Ascending aorta (tissue), 2 donors: Measurements from ENCODE around the gene MARCHF3. TPM values are rescaled to one million over a fixed set of nuclear protein-coding genes. Genes with fewer than 3 reads are reported as not detected.
"Not testable (repeated sequence)": the region's sequence is repeated elsewhere in the genome, so short reads cannot be mapped to it uniquely, and the experiment has no call there.

ENCODE experiments used
- DNase-seq, 2 donors: peaks; one replicate each; pipeline ENCODE4 v3.0.0-alpha.2; 2019; ENCODE audit warnings: low spot score in 2 of 2
- H3K27ac ChIP-seq, 2 donors: fragments of 200-600 bp; sonication (generic); one replicate each; pipeline ENCODE4 v1.5.1; 2016 to 2017; ENCODE audit warnings: mild to moderate bottlenecking in 1 of 2
- H3K27me3 ChIP-seq: fragments of 200-600 bp; sonication (generic); one replicate; pipeline ENCODE4 v1.5.1; 2017
- H3K36me3 ChIP-seq, 2 donors: fragments of 200-600 bp; sonication (generic); one replicate each; pipeline ENCODE4 v1.5.1; 2016
- H3K4me1 ChIP-seq, 2 donors: fragments of 200-600 bp; sonication (generic); one replicate each; pipeline ENCODE4 v1.5.1; 2016 to 2017; ENCODE audit warnings: mild to moderate bottlenecking in 1 of 2
- H3K4me3 ChIP-seq, 2 donors: fragments of 200-600 bp; sonication (generic); one replicate each; pipeline ENCODE4 v1.5.1; 2016 to 2017; ENCODE audit warnings: mild to moderate bottlenecking in 1 of 2
- H3K9me3 ChIP-seq, 2 donors: fragments of 200-600 bp; sonication (generic); one replicate each; pipeline ENCODE4 v1.5.1; 2016
- intact Hi-C: fragments of 100-400 bp; cut with DNase I; formaldehyde crosslinking; loops from one replicate; pipeline ENCODE4 v1.15.1; 2023
- total RNA-seq: library from RNA; depleted of rRNA; stranded (reverse); fragments of >200 nt; gene quantifications from one replicate; pipeline ENCODE4 v1.1.0, GENCODE V29; 2016
- TF ChIP-seq, protein P1 (sequence below), 3 experiments: fragments of 200-600 bp in 2 of 3; fragments of 450-650 bp in 1 of 3; sonication (generic) in 2 of 3; IDR thresholded peaks; one replicate each; pipeline ENCODE4 v1.5.1; 2016 to 2019; ENCODE audit warnings: antibody characterized with exemption in 3 of 3, mild to moderate bottlenecking in 1 of 3, moderate library complexity in 1 of 3

Gene MARCHF3
- total RNA-seq, 1 donor from 2014 or later: 22.6 TPM

DNA sequence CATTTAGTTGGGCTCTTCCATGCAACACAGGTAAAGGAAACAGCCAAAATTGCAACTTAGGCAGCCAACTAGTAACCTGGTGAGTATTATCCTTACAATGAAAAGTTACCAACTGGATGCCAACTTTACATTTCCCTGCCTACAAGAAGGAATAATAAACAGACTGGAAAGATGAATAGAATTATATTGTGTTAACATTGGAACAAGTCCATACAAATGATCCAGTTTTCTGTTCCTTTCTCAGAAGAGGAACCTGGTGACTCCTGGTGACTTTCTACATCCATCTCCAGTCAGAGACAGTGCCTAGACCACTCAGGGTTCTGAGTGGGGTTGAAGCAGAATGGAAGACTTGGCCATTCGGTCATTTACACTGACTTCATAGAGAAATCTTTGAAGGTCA lies 20.6 kb downstream of the MARCHF3 start:
- intact Hi-C loops: no loop called here
- no peak for DNase-seq
- H3K27me3 ChIP-seq: no peaks in the 10 kb centered on the region
- H3K36me3 ChIP-seq: no peaks in the 10 kb centered on the region
- H3K4me1 ChIP-seq: no peaks in the 10 kb centered on the region
- TF ChIP-seq, protein P1, sequence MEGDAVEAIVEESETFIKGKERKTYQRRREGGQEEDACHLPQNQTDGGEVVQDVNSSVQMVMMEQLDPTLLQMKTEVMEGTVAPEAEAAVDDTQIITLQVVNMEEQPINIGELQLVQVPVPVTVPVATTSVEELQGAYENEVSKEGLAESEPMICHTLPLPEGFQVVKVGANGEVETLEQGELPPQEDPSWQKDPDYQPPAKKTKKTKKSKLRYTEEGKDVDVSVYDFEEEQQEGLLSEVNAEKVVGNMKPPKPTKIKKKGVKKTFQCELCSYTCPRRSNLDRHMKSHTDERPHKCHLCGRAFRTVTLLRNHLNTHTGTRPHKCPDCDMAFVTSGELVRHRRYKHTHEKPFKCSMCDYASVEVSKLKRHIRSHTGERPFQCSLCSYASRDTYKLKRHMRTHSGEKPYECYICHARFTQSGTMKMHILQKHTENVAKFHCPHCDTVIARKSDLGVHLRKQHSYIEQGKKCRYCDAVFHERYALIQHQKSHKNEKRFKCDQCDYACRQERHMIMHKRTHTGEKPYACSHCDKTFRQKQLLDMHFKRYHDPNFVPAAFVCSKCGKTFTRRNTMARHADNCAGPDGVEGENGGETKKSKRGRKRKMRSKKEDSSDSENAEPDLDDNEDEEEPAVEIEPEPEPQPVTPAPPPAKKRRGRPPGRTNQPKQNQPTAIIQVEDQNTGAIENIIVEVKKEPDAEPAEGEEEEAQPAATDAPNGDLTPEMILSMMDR (IDR thresholded peaks at IDR 0.05): no peak
- H3K4me3 ChIP-seq: no peak overlapping the region
- H3K27ac ChIP-seq: no peak overlapping the region
- H3K9me3 ChIP-seq: no peaks in the 10 kb centered on the region

DNA sequence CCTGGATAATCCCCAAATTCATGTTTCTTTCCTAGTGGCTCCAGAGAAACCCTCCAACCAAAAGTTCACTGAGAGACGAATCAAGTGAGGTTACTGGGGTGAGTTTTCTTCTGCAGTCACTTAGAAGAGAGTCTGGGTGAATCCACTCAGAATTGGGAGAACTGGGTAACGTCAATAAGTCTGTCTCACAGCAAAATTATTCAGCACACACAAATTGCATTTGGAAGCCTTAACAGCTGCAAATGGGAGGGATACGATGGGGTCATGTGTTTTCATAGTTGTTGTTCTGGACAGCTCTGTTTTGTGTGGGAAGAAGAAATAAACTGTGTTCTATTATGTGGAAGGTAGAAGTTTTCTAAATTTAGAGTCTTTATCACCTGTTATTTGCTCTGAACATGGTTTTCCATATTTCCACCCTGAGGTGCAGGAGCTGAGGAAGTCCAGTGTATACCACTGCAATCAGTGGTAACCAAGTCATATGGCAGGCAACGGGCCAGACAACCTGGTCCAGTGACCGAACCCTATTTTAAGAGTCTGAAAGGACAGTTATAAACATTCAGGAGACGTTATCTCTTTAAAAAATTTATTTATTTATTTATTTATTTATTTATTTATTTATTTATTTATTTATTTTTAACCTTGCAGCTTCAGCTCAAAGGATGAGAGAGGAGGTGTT lies 21.9 kb downstream of the MARCHF3 start:
- H3K4me3 ChIP-seq: no peak overlapping the region
- H3K27ac ChIP-seq: no peak overlapping the region
- H3K4me1 ChIP-seq: no peaks in the 10 kb centered on the region
- H3K36me3 ChIP-seq: no peaks in the 10 kb centered on the region
- intact Hi-C loops: no loop called here
- H3K9me3 ChIP-seq: no peaks in the 10 kb centered on the region
- H3K27me3 ChIP-seq: no peaks in the 10 kb centered on the region
- TF ChIP-seq, protein P1 (IDR thresholded peaks at IDR 0.05): no peak
- DNase-seq: no peak

DNA sequence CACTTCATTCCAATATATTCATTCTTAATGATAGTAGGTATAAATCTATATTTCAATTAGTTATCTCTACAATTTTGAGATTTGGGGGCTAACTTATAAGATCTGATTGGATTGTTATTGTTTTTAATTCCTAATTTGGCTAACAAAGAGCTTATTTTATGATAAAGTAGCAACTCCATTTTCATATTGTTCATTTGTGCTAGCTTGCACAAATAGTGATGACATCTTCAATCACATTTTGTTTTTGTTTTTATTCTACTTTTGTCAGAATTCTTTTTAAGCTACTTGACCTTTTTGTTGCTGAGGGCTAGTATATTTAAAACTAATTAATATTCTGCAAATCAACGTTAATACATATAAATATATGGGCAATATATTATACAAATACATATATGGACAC lies 22.8 kb downstream of the MARCHF3 start:
- no peaks in the 10 kb centered on the region for H3K4me1 ChIP-seq
- H3K9me3 ChIP-seq: no peaks in the 10 kb centered on the region
- TF ChIP-seq, protein P1 (IDR thresholded peaks at IDR 0.05): no peak
- no peaks in the 10 kb centered on the region for H3K27me3 ChIP-seq
- no peak overlapping the region for H3K27ac ChIP-seq
- no peaks in the 10 kb centered on the region for H3K36me3 ChIP-seq
- no peak overlapping the region for H3K4me3 ChIP-seq
- intact Hi-C loops: no loop called here
- DNase-seq: no peak

DNA sequence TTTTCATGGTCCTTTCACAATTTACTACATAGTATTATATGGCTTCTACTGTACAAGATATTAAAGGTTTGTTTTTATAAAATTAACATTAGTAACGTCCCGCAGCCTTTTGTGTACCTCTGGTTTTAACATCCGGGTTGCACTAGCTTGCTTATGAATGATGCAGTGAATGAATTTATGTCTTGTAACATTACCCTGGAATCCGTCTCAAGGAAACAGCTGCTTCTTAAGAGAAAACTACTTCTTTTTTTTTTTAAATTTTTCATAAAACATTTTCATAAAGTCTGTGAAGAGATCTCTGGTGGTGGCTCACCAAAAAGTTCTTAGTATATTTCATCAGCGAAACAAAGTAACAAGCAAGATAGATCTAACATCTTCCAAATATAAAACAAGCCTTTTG lies 23.6 kb downstream of the MARCHF3 start:
- intact Hi-C loops: no loop called here
- TF ChIP-seq, protein P1 (IDR thresholded peaks at IDR 0.05): no peak
- H3K27ac ChIP-seq: no peak overlapping the region
- no peaks in the 10 kb centered on the region for H3K36me3 ChIP-seq
- H3K4me3 ChIP-seq: no peak overlapping the region
- DNase-seq: no peak
- no peaks in the 10 kb centered on the region for H3K9me3 ChIP-seq
- H3K27me3 ChIP-seq: no peaks in the 10 kb centered on the region
- H3K4me1 ChIP-seq: no peaks in the 10 kb centered on the region

DNA sequence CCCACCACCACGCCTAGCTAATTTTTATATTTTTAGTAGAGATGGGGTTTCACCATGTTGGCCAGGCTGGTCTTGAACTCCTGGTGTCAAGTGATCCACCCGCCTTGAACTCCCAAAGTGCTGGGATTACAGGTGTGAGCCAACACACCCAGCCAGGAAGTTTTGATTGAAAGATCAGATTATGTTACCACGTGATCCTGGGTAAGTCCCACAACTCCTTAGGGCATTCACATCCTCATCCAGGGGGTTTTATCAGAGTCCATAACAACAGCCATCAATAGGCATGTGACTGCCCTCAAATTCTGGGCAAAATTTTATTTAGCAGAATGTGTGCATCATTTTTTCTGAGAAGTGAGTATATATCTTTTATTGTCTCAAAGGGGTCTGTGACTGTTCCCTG lies 25.1 kb downstream of the MARCHF3 start:
- DNase-seq, intact Hi-C loops, H3K4me1 ChIP-seq, H3K9me3 ChIP-seq, H3K27me3 ChIP-seq, H3K4me3 ChIP-seq, H3K27ac ChIP-seq, H3K36me3 ChIP-seq: not testable (repeated sequence)

DNA sequence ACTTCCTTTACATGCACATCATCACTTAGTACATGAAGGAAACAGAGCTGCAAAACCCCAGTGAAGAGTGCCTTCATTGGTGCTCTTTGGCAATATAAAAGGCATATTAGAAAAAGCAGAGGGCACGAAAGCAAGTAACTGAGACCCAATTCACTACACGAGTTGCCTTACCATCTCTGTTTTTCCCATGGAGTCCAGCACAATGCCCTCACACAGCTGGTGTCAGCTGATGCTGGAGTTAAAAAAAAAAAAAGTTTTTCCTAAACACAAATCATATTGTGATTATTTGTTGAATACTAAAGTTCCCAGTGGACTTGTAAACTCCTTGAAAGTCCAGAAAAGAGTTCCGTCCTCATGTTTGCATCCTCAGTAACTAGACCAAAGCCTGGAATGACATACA lies 25.6 kb downstream of the MARCHF3 start:
- no peaks in the 10 kb centered on the region for H3K36me3 ChIP-seq
- no peak overlapping the region for H3K27ac ChIP-seq
- no peaks in the 10 kb centered on the region for H3K27me3 ChIP-seq
- no peaks in the 10 kb centered on the region for H3K9me3 ChIP-seq
- TF ChIP-seq, protein P1 (IDR thresholded peaks at IDR 0.05): no peak
- no peak overlapping the region for H3K4me3 ChIP-seq
- DNase-seq: no peak
- intact Hi-C loops: no loop called here
- H3K4me1 ChIP-seq: no peaks in the 10 kb centered on the region
